ENCODE results near the gene HOXA4.

DNA sequence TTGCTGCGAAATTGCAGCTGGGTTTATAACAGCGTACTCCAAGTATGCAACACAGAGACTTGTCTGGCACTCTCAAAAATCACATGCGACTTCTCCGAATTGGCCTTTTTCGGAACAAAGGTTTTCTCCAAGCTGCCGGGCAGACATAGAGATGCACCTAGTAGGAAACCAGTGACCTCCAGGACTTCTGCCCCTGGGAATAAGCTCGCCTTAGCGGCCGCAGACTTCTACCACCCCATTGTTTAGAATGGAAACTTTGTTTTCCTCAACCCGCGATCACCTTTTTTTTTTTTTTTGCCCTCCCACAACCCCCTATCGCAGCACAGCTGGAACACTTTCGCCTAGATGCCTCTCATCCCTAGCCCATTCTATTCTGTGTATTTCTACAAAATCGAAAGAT, 48.5 kb upstream of the HOXA4 start:
- TF ChIP-seq POLR2A (IDR thresholded peaks at IDR 0.05): no peak
- TF ChIP-seq, protein P1, sequence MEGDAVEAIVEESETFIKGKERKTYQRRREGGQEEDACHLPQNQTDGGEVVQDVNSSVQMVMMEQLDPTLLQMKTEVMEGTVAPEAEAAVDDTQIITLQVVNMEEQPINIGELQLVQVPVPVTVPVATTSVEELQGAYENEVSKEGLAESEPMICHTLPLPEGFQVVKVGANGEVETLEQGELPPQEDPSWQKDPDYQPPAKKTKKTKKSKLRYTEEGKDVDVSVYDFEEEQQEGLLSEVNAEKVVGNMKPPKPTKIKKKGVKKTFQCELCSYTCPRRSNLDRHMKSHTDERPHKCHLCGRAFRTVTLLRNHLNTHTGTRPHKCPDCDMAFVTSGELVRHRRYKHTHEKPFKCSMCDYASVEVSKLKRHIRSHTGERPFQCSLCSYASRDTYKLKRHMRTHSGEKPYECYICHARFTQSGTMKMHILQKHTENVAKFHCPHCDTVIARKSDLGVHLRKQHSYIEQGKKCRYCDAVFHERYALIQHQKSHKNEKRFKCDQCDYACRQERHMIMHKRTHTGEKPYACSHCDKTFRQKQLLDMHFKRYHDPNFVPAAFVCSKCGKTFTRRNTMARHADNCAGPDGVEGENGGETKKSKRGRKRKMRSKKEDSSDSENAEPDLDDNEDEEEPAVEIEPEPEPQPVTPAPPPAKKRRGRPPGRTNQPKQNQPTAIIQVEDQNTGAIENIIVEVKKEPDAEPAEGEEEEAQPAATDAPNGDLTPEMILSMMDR (IDR thresholded peaks at IDR 0.05): no peak
